Ureter (tissue), 1 donor: ENCODE results near the gene PPIF. TPM values are rescaled to one million over a fixed set of nuclear protein-coding genes. Genes with fewer than 3 reads are reported as not detected.

ENCODE experiments used
- DNase-seq: peaks from one replicate; pipeline ENCODE4 v3.0.0-alpha.2; 2020; ENCODE audit warnings: low spot score
- total RNA-seq: library from RNA; stranded (reverse); gene quantifications from one replicate; pipeline ENCODE4 v1.2.4, GENCODE V29; 2023
- donor health status: DM: yes; HTN: yes; CAD: no.

Gene PPIF
- total RNA-seq, 1 donor from 2014 or later, result 108 TPM

DNA sequence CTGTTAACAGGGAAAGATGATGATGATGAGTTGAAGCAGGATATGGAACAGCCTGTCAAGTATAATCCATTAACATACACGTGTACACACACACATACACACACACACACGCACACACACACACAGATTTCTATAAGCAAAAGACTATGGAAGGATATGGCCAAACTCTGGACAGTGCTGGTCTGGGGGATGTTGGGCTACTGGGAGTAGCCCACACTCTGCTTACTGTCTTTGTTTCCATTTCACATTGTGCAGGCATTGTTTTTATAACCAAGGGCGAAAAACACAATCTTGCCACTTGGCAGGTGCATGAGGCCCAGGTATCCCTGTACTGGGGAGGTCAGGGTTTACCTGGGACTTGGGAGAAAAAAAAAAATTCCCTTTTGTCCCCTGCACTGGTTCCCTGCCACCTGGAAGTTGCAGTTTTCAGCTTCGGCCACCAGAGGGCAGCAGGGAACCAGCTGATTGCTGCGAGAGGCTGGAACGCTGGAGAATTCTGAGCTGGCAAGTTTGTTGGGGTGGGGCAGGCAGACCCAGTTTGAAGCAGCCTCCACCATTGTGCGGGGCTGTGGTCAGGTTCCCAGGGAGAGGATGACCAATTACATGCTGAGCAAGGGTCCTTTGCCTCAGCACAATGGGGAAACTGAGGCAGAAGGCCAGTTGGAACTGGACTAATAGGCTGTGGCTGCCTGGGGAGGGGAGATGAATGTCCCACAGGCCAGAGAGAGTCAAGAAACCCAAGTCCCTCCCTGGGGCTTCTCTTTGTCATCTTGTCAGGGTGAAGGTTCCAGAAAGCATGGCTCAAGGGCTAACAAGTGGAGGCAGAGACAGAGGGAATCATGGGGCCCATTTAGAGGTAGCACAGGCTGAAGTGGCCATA is 27.3 kb downstream of the PPIF start:
- peak; percentile 87 for DNase-seq

DNA sequence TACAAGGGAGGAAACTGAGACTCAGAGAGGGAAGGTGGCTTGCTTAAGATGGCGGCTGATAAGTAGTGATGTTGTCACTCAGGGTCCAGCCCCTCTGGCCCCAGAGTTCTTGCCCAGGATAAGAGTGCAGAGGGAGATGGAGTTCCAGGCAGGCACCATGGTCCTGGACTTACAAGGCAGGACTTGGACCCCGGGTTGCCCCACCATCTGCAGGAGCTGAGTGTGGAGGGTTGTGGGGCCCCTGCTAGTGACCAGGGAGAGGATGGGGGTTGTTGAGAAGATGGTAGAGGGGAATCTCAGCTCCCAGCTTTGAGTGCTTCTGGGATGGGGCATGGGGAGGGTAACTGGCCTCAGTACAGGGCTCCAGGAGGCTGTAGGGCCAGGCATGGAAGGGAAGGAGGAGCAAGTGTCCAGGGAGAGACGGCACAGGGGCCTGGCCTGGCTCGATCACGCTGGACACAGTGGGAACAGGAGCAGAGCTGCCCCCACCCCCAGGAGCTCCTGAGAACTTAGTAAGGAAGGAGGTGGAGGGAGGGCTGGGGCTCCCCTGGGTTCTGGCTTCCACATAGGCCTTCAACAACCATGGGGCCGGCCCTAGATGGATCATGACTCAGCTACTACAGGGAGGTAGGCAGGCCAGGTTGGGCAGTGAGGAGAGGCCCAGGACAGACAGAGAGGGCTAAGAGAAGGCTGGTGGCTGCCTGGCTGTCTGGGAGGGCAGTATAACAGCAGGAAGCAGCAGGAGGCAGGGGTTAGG is 28.2 kb downstream of the PPIF start:
- DNase-seq, result no peak

DNA sequence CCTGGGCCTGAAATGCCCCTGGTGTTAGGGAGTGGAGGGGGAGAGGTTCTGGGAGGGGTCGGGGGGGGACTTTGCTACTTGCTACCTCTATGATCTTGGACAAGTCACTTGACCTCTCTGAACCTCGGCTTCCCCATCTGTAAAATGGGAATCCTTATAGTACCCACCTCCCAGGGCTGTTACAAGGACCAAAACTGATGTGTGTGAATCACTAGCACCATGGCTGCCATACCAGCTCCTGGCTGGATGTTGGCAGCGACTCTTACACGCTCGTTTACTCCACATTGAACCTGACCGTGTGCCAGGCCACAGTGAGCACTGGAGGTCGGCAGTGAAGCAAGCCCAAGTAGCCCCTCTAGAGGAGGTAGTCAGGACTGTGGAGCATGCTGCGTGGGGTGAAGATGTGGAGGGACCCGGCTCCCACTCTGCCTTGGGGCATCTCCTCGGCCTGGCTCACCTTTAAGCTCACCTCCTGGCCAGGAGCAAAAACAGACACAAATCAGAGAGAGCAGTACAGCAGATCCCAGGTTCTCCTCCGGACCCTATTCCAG is 28.9 kb downstream of the PPIF start:
- DNase-seq, result no peak

DNA sequence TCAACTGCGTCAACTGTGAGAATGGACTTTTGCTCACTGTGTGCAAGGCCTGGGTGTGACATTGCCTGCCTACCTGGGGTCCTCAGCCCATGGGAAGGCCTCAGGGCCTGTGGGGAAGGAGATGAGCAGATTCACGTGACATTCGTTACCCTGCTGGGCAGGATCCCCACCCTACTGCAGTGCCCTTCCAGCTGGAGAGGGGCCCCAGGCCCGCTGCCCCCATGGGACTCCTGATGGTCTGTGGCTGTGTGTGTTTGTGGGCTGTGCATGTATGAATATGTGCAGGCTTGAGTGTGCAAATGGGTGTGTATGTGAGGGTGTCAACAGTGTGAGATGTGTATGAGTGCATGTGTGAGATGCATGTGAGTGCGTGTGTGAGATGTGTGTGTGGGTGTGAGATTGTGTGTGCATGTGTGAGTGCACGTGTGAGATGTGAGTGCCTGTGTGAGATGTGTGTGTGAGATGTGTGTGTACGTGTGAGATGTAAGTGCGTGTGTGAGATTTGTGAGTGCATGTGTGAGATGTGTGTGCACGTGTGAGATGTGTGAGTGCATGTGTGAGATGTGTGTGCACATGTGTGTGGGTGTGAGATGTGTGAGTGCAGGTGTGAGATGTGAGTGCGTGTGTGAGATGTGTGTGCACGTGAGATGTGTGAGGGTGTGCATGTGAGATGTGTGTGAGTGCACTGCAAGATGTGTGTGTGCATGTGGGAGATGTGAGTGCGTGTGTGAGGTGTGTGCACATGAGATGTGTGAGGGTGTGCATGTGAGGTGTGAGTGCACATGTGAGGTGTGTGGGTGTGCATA is 29.7 kb downstream of the PPIF start:
- DNase-seq, result no peak

DNA sequence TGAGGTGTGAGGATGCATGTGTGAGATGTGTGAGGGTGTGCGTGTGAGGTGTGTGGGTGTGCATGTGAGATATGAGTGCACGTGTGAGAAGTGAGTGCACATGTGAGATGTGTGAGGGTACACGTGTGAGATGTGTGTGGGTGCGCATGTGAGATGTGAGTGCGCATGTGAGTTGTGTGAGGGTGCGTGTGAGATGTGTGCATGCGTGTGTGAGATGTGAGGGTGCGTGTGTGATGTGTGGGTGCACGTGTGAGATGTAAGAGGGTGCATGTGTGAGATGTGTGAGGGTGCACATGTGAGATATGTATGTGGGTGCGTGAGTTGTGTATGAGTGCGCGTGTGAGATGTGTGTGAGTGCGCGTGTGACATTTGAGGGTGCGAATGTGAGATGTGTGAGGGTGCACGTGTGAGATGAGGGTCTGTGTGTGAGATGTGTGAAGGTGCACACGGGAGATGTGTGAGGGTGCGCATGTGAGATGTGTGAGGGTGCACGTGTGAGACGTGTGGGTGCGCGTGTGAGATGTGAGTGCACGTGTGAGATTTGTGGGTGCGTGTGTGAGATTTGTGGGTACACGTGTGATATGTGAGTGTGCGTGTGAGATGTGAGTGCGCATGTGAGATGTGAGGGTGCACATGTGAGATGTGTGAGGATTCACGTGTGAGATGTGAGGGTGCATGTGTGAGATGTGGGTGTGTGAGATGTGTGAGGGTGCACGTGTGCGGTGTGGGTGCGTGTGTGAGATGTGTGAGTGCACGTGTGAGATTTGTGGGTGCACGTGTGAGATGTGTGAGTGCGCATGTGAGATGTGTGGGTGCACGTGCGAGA is 30.5 kb downstream of the PPIF start:
- DNase-seq, result no peak

DNA sequence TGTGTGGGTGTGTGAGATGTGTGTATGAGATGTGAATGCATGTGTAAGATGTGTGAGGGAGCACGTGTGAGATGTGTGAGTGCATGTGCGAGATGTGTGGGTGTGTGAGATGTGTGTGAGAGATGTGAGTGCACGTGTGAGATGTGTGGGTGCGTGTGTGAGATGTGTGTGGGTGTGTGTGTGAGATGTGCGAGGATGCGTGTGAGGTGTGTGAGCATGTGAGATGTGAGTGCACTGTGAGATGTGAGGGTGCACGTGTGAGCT is 31.0 kb downstream of the PPIF start:
- DNase-seq, result no peak

DNA sequence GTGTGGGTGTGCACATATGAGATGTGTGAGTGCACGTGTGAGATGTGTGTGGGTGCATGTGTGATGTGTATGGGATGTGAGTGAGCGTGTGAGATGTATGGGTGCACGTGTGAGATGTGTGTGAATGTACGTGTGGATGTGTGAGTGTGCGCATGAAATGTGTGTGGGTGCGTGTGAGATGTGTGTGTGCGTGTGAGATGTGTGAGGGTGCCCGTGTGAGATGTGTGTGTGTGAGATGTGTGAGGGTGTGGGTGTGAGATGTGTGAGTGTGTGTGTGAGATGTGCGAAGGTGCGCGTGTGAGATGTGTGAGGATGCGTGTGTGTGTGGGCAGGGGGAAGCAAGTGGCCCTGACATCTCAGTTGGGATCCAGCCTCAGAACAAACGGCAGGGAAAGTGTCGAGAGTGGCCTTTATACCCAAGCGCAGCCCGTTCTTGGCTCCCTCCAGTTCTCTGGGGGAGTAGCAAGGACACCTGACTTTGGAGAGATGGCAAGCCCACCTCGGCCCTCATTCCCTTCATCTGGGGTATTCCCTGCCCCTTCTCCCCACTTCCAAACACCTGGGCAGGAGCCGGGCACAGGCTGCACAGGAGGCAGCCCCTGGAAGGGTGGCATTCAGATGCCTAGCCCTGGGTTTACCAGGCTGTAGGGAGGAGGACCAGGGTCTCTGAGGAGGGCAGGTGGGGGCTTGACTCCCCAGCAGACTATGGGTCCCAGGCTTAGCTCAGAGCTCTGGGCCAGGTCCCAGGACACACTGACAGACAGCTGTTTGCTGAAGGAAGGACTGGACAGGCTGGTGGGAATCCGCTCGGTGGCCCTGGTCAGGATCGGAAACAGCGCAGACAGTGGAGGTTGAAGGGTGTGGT is 31.6 kb downstream of the PPIF start:
- DNase-seq, result peak; percentile 43

DNA sequence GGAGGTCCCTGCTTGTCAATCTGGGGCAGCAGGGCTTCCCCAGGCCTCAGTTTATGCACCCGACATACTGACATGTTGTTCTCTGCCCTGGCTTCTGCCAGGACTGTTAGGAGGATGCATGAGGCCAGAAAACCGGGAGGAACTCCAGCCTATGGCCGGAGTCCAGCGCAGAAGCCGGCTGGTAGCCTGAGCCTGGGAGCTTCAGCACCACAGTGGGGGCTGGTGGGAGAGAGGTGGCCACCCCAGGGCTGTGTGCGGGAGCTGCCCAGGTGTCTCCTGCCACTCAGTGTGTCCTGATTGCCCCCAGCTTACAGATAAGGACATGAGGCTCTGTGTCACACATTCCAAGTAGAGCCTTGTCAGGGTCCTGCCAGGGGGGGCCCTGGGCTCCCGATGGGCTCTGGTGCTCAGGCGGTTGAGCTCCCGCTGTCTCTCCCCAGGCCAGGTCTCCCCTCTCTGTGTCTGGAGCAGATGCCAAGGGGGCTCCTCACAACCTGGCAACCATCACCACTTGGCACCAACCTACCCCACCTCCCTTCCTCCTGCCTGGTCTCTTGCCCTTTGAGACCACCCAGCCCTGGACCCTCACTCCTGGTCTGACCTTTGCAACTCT is 32.3 kb downstream of the PPIF start:
- peak; percentile 59 for DNase-seq

DNA sequence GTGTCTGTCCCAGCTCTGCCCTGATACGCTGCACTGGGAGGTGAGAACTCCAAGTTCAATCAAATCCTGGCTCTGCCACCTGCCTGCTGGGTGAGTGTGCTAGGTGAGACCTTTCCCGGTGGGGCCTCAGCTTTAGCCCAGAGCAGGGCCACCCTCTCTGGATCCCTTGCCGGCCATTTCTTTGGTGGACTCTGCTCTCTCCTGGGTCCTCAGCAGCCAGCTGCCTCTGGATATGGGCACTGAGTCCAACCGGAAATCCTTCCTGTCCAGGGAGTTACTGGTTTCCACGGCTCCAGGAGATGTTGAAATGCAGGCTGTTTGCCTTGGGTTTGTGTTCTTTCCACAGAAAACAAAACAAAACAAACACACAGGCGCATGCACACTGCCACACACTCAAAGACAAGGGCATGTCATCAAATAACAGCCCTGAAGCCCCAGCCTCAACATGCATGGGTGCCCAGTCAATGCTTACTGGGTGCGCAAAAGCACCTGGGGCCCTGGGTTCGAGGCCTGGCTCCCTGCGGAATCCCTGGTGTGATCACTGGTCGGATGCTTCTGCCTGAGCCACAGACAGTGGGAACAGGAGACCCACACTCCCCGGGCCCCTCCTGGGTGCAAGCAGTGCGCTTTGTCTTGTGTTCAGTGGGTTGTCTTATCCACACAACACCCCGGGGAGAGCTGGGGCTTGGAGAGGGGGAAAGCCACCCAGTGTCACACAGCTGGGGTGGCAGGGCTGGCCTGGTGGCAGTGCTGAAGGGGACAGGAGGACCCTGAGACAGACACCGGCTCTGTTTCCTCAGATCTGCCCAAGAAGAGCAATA is 33.1 kb downstream of the PPIF start:
- peak; percentile 70 for DNase-seq

DNA sequence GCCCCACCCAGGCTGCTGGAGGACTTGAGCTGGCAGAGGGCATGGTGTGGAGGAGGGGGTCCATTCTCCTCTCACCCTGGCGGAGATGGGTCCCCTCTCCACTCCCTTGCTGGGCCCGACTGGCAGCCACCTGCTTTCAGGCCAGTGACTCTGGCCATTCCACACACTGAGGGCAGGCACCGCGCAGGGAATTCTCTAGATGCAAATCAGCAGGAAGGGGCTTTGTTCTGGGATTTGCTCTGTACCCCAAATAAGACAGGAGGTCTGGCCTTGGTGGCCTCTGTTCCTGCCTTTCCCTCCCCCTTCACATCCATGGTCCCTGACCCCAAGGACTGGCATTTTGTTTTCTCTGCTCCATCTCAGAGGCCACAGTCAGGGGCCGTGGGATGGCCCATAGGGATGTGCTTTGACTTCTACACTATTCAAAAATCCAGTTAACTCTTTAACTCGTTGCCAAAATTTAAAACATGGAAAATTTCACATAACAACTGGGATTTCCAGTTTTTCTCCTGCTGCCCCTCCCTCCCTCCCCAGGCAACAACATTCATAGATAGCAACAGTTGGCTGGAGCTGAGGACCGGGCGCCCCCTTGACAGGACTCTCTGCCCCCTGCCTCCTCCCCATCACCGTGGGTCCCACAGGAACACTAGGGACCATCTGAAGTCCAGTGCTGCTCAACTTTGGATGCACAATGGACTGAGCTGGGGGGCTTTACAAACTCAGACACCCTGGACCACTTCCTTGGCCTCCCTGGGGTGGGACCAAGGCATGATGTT is 33.9 kb downstream of the PPIF start:
- DNase-seq, result peak; percentile 47

DNA sequence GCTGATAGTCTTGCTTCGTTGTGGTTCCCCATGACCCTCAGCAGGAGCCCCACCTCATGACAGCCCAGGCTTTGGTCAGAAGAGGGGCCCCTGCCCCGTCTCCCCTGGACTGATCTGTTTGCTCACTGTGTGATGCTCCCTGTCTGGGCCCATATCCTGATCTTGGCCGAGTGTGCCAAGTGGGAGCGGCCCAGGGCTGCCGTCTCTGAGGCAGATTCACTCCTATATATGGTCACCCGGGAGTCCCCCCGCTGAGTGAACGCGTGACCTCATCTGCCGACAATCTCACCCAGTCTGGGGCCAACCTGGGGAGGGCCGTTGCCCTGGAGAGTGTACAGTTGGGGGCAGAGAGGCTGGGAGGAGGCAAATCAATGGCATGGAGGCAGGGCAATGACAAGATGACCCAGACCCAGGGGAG is 34.5 kb downstream of the PPIF start:
- DNase-seq, result peak; percentile 89

DNA sequence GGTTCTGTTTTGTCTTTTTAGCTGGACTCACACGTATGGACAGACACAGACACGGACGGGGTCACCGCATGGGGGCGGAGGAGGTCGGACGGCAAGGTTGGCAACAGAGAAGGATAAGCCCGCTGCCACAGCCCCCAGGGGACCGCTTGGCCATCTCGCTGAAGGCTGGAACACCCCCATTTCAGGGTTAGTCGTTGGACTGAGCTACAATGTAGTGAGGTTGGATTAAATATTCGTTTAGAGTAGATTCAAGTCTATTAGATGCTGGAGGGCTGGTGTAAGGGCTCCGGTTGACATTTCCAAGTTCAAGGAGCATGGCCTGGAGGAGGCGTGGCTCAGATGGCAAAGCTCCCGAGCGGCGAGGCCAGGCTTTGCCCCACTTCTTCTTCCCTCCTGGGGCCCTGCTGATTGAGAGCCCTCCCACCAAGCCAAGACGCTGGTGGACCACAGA is 35.2 kb downstream of the PPIF start:
- DNase-seq, result peak; percentile 51

DNA sequence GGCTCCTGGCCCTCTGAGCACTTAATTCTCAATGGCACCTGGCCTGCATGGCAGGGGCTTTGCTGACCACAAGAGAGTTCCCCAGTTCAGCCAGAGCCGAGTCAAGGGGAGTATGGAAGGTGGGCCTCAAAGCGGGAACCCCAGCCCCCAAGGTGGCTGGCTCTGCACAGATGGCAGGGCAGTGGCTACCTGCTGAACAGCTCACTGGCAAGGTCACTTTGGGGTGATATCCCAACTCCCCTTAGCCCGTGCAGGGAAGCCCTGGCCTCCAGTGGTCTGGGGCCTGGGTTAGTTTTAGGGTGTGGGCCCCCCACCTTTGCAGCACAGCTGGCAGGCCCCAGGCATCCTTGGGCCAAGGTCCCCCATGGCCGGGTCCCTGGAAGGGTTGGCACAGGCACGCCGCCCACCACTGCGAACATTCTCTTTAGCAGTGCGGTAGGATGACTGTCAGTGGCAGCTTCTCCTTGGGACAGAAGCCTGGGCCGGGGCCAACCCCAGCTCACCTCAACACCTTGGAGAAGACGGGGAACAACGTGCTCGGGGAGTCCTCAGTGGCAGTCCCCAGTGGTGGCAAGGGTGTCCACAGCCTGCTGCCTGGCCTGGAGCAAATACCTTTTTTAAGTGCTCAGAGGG is 36.8 kb downstream of the PPIF start:
- no peak for DNase-seq

DNA sequence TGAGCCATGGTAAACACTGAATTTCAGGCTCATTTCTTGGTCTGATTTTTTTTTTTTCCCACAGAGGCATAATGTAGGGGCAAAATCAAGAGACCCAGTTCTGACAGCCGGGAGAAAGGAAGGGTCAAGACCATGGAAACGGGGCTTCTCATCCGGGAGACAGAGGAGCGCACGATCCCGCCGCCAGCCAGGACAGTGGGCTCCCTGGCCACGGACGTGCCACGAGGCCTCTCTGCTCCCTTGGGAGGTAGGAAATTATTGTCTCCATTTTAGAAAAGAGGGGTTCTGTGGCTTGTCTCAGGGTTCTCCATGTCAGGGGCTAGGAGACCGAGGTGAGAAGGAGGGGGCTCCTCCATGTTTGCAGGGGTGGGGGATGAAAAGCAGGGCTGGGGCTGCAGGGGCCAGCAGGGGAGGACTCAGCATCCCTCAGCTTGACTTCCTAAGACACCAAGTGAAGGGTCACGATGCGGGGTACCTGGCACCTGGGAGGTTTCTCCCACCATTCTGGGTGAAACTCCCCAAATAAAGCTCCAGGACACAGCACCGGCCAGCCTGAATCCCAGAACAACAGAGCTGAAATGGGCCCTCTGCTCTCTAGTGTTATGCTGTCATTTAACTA is 37.6 kb downstream of the PPIF start:
- DNase-seq, result no peak

DNA sequence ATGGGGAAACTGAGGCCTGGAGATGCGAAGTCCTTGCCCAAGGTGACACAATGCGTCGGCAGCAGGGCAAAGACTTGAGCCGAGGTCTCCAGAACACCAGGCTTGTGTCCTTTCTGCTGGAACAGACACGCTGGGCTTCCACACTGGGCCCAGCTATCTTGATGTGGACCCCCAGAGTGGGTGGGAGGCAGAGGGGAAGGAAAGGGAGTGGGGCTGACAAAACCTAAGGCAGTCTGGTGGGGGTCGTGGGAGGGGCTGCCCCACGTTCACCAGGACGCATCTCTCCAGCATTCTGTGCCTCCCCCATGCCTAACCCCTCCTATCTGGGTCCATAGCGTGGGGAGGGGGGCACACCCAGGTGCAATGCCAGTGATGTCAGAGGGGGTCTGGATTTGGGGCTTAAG is 38.1 kb downstream of the PPIF start:
- peak; percentile 41 for DNase-seq

DNA sequence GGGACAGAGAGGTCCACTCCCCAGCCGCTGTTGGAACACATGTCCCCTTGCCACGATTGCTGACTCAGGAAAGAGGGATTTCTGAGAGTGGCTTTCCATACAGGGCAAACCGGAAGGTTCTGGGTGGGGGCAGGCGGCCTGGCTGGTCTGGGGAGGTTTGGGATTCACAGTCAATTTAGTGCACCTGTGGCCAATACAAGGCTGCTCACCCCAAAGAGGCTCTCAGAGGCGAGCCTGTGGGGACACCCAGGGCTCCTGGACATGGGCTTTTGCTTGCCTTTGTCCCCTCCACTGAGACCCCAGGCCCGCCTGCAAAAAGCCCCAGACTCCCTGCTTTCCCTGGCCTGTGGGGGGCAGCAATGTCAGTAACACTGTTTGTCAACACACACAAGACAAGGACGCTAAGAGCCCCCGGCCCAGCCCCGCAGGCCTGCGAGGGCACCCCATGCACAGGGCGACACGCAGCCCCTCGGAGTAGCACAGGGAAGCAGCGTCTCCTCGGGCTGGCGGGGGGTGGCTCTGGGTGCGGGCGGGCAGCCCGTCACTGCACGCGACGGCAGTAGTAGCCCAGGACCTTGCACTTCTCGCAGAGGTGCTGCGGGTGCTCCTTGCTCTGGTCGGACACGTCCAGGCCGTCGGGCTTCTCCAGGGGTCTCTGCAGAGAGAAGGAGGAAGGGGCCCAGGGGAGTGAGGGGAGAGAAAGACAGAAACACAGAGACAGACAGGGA is 38.7 kb downstream of the PPIF start:
- DNase-seq, result no peak
